ENCODE data around the gene COL18A1.

DNA sequence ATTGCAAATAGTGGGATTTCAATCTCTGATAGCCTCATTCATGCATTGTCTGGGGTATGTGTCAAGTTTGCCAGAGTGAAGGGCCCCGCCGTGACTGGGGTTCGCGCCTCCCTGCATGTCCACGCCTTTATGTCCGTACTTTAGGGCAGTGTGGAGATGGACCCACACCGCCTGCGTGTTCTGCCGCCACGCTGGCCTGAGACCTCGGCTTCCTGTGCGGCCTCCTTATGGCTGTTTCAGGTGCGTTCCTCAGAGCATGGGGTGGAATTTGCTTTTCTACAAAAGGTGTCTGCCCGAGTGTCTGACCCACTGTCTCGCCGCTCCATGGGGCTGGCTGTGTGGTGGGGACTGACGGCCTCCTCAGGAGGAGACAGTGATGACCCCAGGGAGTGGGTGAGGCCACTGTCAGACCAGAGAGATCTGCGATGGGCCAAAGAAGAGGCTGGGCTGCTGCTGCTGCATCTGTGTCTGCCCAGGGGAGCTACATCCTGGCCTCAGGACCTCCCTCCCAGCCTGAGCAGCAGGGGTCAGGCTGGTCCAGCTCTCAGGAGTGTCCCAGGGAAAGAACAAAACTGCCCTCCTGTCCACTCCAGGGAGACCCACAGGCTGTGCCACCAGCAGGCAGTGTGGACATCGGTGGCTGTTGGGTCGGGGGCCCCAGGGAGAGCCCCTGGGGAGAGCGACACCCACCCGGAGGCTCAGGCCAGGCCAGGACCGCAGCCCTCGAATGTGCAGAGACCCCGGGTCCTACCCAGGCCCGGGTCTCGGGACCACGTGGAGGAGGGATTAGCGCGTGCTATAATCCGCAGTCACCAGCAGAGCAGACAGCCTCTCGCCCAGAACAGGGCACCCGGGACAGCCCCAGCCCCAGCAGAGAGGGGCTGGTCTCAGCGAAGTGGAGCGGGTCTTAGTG, 147.1 kb downstream of the COL18A1 start:
- TF ChIP-seq, protein P1, sequence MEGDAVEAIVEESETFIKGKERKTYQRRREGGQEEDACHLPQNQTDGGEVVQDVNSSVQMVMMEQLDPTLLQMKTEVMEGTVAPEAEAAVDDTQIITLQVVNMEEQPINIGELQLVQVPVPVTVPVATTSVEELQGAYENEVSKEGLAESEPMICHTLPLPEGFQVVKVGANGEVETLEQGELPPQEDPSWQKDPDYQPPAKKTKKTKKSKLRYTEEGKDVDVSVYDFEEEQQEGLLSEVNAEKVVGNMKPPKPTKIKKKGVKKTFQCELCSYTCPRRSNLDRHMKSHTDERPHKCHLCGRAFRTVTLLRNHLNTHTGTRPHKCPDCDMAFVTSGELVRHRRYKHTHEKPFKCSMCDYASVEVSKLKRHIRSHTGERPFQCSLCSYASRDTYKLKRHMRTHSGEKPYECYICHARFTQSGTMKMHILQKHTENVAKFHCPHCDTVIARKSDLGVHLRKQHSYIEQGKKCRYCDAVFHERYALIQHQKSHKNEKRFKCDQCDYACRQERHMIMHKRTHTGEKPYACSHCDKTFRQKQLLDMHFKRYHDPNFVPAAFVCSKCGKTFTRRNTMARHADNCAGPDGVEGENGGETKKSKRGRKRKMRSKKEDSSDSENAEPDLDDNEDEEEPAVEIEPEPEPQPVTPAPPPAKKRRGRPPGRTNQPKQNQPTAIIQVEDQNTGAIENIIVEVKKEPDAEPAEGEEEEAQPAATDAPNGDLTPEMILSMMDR (IDR thresholded peaks at IDR 0.05): no peak
- TF ChIP-seq POLR2A (IDR thresholded peaks at IDR 0.05) (no peak), EP300 (IDR thresholded peaks at IDR 0.05) (no peak)

Measured in sigmoid colon (tissue), 4 donors.